WERI-Rb-1 (cell line): Measurements from ENCODE around the gene POC5.
"Not testable (repeated sequence)": the region's sequence is repeated elsewhere in the genome, so short reads cannot be mapped to it uniquely, and the experiment has no call there.

ENCODE experiments used
- DNase-seq: peaks from one replicate; pipeline ENCODE4 v3.0.0-alpha.2; 2020
- H3K27ac ChIP-seq: fragments of 250-450 bp; sonication (Bioruptor Pico); 2 replicates; pipeline ENCODE4 v1.5.1; 2020; ENCODE audit warnings: mild to moderate bottlenecking, moderate library complexity
- H3K27me3 ChIP-seq: fragments of 250-450 bp; sonication (Bioruptor Pico); 2 replicates; pipeline ENCODE4 v1.5.1; 2021; ENCODE audit warnings: mild to moderate bottlenecking, low read depth, moderate library complexity; ENCODE audit not compliant: insufficient read depth, severe bottlenecking
- H3K36me3 ChIP-seq: fragments of 250-450 bp; sonication (Bioruptor Pico); 2 replicates; pipeline ENCODE4 v1.5.1; 2020; ENCODE audit warnings: mild to moderate bottlenecking, moderate library complexity
- H3K4me3 ChIP-seq: 2 replicates; pipeline ENCODE4 v1.5.1; 2011; ENCODE audit warnings: low read depth, mild to moderate bottlenecking, control low read depth, low read length
- H3K9me3 ChIP-seq: fragments of 250-450 bp; sonication (Bioruptor Pico); 2 replicates; pipeline ENCODE4 v1.5.1; 2021; ENCODE audit warnings: mild to moderate bottlenecking, moderate library complexity; ENCODE audit not compliant: severe bottlenecking
- TF ChIP-seq, protein P1 (sequence below): IDR thresholded peaks from 2 replicates; pipeline ENCODE4 v1.5.1; 2011; ENCODE audit warnings: low read depth, mild to moderate bottlenecking, control low read depth, inconsistent platforms, low read length

The POC5 gene

GRCh38 chr5:75744355-75744754 lies 27.1 kb upstream of the POC5 start:
- Histone ChIP-seq H3K4me3 (no peak overlapping the region), H3K27me3 (no peaks in the 10 kb centered on the region), H3K9me3 (no peaks in the 10 kb centered on the region), H3K36me3 (no peaks in the 10 kb centered on the region), H3K27ac (no peak overlapping the region)
- no peak for DNase-seq
- TF ChIP-seq, protein P1, sequence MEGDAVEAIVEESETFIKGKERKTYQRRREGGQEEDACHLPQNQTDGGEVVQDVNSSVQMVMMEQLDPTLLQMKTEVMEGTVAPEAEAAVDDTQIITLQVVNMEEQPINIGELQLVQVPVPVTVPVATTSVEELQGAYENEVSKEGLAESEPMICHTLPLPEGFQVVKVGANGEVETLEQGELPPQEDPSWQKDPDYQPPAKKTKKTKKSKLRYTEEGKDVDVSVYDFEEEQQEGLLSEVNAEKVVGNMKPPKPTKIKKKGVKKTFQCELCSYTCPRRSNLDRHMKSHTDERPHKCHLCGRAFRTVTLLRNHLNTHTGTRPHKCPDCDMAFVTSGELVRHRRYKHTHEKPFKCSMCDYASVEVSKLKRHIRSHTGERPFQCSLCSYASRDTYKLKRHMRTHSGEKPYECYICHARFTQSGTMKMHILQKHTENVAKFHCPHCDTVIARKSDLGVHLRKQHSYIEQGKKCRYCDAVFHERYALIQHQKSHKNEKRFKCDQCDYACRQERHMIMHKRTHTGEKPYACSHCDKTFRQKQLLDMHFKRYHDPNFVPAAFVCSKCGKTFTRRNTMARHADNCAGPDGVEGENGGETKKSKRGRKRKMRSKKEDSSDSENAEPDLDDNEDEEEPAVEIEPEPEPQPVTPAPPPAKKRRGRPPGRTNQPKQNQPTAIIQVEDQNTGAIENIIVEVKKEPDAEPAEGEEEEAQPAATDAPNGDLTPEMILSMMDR, result no peak

DNA sequence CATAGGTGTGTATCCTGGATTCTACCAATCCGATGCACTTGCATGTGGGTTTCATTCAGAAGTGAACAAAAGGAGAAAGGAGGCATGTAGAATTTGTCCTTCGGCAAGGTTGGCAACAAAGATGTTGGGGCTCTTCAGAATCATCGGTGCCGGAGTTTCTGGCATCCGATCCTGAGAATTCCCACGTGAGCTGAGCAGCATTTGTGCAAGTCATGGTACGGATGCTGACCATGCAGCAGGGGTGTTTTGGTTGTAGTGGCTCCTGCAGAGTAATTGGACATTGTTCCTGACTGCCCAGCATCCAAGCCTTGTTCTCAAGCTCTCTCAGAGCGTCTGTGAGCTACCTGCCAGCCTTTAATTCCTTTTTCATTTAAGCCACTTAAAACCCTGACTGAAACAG lies 19.0 kb upstream of the POC5 start:
- DNase-seq, result no peak
- Histone ChIP-seq H3K27me3 (no peaks in the 10 kb centered on the region), H3K4me3 (no peak overlapping the region), H3K27ac (no peak overlapping the region), H3K36me3 (no peaks in the 10 kb centered on the region), H3K9me3 (no peaks in the 10 kb centered on the region)
- TF ChIP-seq, protein P1, result no peak

DNA sequence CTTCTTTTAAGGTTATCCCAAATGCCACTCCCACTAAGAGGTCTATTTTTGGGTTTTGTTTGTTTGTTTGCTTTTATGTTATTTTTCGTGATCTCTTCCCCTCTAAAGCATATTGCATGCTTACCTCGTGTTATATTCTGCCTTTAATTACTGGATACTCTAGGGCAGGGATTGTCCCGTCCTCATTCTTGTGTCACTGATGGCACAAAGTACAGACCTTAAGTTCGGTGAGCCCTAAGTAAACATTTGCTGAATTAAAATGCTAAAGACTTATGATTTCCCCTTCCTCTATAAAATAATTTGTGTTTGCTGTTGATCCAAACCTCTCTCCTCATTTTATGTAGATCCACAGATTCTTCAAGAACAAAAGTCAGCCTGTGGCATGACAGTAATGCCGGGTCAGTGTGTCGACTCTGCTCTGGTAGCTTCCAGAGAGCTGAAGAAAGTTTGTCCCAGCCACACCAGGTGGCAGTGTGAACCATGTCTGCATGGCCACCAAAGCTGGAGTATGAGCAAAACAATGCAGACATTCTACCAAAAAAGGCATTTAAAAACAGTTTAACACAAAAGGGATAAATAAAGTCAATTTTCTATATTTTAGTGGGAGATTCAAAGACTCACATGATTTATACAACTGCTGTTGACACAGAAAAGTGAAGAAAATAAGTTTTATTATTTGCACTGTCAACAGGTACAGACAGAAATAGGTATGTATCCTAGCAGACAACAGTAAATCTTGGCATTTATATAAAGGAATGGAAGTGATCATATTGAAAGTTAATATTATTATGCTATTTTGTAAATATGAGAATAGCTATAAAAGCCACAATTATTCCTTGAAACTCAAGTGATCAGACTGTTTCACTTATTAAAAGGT lies 17.9 kb upstream of the POC5 start:
- Histone ChIP-seq H3K36me3 (no peaks in the 10 kb centered on the region), H3K27ac (no peak overlapping the region), H3K4me3 (no peak overlapping the region), H3K27me3 (no peaks in the 10 kb centered on the region), H3K9me3 (no peaks in the 10 kb centered on the region)
- TF ChIP-seq, protein P1, result peak; percentile 75
- peak; percentile 57 for DNase-seq

GRCh38 chr5:75733767-75734166 lies 16.5 kb upstream of the POC5 start:
- Histone ChIP-seq H3K36me3 (no peaks in the 10 kb centered on the region), H3K4me3 (no peak overlapping the region), H3K27me3 (no peaks in the 10 kb centered on the region), H3K27ac (no peak overlapping the region), H3K9me3 (no peaks in the 10 kb centered on the region)
- no peak for DNase-seq
- TF ChIP-seq, protein P1, result no peak

GRCh38 chr5:75731515-75731914 lies 14.3 kb upstream of the POC5 start:
- not testable (repeated sequence) for H3K36me3 ChIP-seq, H3K27ac ChIP-seq, H3K4me3 ChIP-seq, H3K27me3 ChIP-seq, H3K9me3 ChIP-seq, DNase-seq

GRCh38 chr5:75729321-75729720 lies 12.1 kb upstream of the POC5 start:
- no peak overlapping the region for H3K4me3 ChIP-seq
- no peak for DNase-seq
- H3K27ac ChIP-seq, result no peak overlapping the region
- TF ChIP-seq, protein P1, result no peak
- no peaks in the 10 kb centered on the region for H3K9me3 ChIP-seq
- H3K36me3 ChIP-seq, result no peaks in the 10 kb centered on the region
- no peaks in the 10 kb centered on the region for H3K27me3 ChIP-seq
